Fibroblast of pulmonary artery (primary cell): Measurements from ENCODE around the gene KLF8.

Source experiments
- DNase-seq: peaks from one replicate; pipeline ENCODE4 v3.0.0-alpha.2; 2010; ENCODE audit warnings: low read depth
- H3K4me3 ChIP-seq: replicated peaks from 2 replicates; pipeline ENCODE4 v1.5.1; 2011; ENCODE audit warnings: low read depth, mild to moderate bottlenecking, control low read depth, low read length, moderate library complexity
- CTCF ChIP-seq: IDR thresholded peaks from 2 replicates; pipeline ENCODE4 v1.5.1; 2011; ENCODE audit warnings: mild to moderate bottlenecking, control low read depth, low read length, inconsistent platforms; ENCODE audit errors: missing control alignments

The KLF8 gene

GRCh38 chrX:56226980-56227379, 5.2 kb upstream of the KLF8 start:
- no peak for TF ChIP-seq CTCF
- DNase-seq, result no peak

GRCh38 chrX:56228914-56229313, 3.2 kb upstream of the KLF8 start:
- no peak for DNase-seq
- no peak for TF ChIP-seq CTCF
- no peak overlapping the region for H3K4me3 ChIP-seq

More at GRCh38 chrX:56226980-56227379, 5.2 kb upstream of the KLF8 start:
- H3K4me3 ChIP-seq, result no peak overlapping the region

GRCh38 chrX:56231537-56232090, 542 bp upstream of the KLF8 start:
- no peak for TF ChIP-seq CTCF
- H3K4me3 ChIP-seq, result no peak overlapping the region
- no peak for DNase-seq

- no peak for DNase-seq
- no peak for TF ChIP-seq CTCF
- H3K4me3 ChIP-seq, result no peak overlapping the region
Measured at GRCh38 chrX:56233100-56233499, 944 bp downstream of the KLF8 start.

GRCh38 chrX:56233682-56234081, 1.5 kb downstream of the KLF8 start:
- H3K4me3 ChIP-seq, result no peak overlapping the region
- no peak for TF ChIP-seq CTCF
- peak; percentile 0 for DNase-seq

- no peak overlapping the region for H3K4me3 ChIP-seq
- DNase-seq, result peak; percentile 63
- TF ChIP-seq CTCF, result peak; percentile 55
Measured at GRCh38 chrX:56248492-56248891, 16.3 kb downstream of the KLF8 start.
